IPS-NIHi7 (cell line): Measurements from ENCODE around the gene KHDRBS2.

ENCODE experiments used
- DNase-seq: peaks from one replicate; pipeline ENCODE4 v3.0.0; 2012; ENCODE audit warnings: mixed read lengths; ENCODE audit errors: extremely low spot score

Gene KHDRBS2

DNA sequence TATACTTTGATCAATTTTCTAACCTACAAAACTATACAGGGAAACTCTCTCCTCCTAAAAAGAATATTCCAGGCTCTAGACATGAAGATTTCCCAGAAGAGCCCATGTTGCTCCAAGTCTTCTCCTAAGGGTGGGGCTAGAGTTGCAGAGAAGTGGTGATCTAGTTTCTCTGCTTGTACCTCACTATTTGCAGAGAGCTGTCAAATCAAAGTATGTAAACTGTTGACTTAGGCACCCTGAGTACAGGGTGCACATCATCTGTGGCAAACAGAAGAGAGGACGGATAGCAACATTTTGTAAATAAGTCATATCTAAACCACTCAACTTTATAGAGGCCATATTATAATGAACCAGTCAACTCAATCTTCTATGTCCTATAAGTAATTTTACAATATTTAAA lies 250.1 kb downstream of the KHDRBS2 start:
- no peak for DNase-seq

DNA sequence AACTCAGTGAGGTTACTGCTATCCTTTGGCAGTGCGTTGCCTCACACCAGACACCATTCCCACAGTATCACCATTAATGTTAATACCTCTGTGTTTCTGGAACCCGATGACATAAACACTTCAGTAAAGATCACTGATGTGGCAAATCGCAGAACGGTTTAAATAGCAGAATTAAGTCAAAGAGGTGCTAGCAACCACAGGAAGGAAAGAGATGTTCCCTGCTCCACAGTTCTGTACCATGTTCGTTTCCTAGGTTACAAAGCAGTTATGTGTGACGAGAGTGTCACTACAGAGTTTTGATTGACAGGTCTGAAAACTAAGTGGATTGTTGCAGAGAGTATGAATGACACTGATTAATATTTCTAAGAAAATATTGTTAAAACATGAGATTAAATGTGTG lies 272.3 kb downstream of the KHDRBS2 start:
- no peak for DNase-seq

DNA sequence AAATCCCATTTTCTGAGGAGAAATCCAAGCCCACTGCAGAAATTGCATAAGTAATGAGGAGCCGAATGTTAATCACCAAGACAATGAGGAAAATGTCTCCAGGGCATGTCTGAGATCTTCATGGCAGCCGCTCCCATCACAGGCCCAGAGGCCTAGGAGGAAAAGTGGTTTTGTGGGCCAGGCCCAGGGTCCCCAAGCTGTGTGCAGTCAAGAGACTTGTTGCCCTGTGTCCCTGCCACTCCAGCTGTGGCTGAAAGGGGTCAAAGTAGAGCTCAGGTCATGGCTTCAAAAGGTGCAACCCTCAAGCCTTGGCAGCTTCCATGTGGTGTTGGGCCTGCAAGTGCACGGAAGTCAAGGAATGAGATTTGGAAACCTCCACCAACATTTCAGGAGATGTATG lies 276.6 kb downstream of the KHDRBS2 start:
- DNase-seq = no peak

DNA sequence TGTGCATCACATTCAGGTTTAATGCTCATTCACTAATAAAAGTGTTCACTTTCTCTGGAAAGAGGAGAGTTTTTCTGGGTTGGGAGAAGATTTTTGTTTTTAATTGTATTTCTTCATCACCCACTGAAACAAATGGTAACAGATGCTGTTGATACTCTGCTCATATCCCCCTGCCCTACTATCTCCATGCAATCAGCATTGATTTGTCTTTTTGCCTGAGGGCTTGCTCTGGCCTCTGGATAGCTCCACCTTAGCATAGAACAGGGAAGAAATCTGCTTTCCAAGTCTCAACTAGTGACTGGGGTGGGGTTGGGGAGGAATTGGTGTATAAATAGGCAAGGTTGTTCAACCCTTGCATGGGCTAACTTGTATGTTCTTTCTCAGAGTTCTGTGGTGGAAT lies 296.4 kb downstream of the KHDRBS2 start:
- DNase-seq = no peak

DNA sequence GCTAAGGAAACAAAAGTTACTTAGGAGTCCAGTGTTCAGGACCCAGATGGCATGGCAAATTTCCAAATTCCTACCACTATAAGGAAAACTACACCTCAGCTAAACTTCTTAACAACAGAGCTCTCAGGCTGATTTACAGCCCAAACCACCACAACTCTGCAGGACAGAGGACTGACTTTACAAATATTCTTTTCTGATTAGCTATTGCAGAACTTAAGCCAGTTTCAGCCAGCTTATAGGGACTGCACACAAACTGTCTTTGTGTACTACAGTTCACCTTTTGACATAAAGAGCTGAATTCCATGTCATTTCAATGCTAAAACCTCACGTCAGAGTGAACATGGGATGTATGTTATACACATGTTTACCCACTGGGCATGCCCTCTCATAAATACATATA lies 305.4 kb downstream of the KHDRBS2 start:
- no peak for DNase-seq

DNA sequence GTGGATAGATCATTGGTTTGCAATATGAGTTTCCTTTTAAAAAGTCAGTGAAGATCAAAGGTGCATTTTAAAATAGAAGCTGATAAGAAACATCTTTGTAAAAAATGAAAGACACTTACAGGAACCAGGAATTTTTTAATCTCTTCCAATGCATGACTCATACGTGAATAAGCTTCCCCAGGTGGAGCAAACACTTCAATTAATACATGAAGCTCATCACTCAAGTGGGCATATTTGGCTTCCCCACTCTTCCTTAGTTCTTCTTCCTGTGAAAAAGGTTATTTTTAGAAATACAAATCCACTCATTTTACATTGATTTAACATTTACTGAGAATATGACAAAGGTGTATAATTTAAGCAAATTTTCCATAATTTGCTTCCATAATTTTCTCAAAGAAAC lies 308.1 kb downstream of the KHDRBS2 start:
- DNase-seq = no peak

DNA sequence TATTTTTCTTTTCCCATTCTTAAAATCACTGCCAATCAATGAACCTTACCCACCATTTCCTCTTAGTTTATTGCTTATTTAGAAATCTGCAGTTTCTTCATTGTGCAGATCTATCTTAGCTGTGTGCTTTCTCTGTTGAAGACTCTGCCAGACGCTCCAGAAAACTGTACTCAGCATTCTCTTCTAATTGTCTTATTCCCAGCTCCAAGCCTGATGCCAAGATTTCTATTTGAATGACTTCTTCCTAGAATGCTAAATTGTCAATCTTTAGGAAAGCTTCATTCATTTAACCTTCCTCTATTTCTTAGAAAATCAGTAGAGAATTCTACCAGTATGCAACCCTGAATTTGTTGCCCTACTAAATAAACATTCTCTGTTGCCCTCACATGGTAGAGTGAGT lies 308.9 kb downstream of the KHDRBS2 start:
- DNase-seq = no peak

DNA sequence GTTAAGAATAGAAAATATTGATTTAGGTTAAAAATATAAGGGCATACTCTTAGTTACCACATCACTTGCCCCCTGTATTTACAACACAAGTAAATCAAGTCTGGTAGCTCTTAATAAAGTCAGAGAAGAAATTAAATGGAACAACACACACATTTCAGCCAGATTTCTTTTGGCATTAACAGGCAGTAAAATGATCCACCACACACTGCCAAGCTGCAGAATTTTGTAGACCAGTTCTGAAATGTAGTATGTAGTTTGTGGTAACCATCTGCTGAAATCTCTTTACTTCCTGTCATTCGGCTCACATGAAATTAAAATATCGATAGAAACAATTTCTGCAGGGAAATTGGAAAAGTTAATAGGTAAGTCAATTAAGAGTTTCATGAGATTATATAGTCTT lies 326.8 kb downstream of the KHDRBS2 start:
- no peak for DNase-seq

DNA sequence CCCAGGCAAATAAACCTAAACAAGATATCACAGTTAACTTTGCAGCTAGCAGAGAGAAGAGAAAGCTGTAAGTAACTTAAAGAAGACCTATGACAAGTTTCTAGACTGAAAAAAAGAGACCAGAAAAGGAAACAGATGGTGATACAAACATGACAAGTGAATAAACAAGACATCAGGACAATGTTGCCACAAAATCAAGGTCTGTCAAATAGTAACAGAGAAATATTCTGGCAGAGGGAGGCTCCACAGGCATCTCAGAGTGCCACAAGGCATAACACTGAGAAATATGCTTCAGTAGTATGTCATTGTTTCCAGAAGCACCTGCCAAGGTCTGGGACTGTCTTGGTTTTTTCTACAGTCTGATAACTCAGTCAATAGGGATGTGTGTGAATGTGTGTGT lies 332.2 kb downstream of the KHDRBS2 start:
- no peak for DNase-seq

DNA sequence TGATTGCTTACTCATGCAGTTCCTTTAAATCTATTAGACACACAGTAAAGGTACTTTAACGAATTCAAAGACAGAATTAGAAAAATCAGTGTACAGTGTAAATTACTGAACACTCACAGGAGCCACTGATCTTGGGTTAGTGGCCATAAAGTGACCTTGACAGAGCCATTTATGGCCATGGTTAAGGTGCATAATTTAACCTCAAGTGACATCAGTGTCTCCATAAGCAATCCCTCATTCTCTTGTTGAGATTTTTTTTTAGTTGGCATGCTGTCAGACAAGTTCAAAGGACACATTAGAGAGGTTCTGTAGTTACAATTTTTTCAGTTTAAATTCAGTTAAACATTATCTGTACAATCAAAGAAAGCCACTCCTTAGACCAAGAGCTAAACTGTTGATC lies 334.4 kb downstream of the KHDRBS2 start:
- DNase-seq = no peak

DNA sequence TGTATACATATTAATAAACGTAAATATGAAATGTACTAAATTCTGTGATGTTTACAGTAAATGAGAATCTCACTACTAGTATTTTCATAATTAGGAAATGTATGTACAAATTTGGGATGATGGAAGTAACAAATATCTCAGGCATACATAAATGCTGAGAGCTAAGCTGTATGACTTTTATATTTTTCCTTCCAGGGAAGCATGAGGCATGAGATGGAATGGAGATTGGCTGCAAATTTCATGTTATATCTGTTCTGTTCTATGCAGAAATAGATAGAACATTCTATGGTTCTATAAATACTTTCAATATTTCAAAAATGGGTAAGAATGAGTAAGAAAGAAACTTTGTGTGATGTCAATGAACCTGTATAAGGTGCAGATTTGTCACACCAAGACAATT lies 335.2 kb downstream of the KHDRBS2 start:
- DNase-seq = no peak

DNA sequence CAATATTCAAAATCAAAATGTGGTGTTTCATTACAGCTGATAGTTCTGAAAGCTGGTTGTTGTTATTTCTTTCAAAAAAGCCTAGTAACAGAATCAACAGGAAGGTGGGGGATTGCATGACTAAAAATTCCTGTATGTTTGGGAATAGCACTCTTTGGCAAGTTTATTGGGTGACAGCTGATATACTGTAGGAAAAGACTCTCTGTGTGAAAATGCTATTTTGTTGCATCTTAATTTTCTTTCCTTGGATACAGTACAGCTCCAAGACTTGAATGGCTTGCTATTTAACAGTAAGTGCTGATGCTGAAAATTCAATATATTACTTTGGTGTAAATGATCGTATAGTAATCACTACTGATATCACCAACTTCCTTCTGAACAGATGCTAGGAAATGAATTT lies 336.1 kb downstream of the KHDRBS2 start:
- no peak for DNase-seq

DNA sequence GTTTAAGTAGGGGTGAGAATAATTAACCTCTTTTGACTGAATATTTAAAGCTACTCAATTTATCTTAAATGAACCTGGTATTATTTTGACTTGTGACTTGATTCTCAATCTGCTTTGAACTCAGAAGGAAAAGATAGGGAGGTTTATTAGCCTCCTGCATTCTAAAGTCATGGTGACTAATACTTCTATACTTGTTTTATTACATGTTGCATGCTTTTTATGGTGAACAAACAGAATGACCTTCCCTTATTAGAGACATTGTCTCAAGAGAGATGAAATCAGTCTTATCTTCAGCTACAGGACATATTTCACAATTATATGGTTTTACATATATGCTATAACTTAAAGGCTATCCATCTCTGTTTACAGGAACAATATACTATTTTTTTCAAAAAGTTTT lies 336.9 kb downstream of the KHDRBS2 start:
- DNase-seq = no peak

DNA sequence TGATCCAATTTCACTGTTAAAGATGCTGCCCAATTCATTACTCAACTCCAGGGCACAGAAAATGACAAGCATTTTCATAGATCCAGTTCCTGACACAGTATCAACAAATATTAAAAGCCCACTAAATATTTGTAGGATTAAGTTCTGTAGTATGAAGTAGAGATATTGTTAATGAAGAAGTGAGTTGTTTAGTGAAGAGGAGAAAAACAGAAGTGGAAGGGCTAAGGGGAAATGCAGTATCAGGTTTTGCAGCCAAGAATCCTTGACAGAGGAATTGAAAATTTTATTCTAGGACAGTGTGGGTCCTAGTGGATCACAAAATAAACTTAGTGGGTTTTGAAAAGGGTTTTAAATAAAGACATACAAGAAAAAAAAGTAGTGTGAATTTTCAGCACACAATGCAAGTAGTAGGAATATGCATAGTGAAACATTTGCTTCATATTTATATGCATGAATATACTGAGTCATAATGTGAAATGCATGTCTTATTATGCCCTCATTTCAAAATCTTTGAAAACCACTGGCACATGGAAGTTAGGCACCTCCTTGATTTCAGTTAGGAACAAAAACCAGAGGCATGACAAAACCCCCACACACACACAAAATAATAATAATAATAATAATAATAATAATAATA lies 338.6 kb downstream of the KHDRBS2 start:
- no peak for DNase-seq

DNA sequence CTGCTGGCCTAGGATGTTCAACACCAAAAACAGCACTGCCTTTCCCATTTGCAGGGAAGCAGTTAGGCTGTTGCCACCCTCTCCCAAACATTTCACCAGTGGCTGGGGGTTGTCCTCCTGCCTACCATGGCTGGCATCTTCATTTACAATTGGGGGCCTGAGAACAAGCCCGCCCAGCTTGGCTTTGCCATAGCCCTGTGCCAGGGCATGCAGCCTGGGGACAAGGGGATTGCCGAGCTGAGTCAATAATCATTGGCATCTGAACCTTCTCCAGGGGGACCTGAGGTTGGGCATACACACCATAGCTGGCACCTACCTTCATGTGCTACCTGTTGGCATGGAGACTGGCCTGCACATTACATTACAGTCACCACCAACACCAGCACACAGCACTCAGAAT lies 345.1 kb downstream of the KHDRBS2 start:
- no peak for DNase-seq

DNA sequence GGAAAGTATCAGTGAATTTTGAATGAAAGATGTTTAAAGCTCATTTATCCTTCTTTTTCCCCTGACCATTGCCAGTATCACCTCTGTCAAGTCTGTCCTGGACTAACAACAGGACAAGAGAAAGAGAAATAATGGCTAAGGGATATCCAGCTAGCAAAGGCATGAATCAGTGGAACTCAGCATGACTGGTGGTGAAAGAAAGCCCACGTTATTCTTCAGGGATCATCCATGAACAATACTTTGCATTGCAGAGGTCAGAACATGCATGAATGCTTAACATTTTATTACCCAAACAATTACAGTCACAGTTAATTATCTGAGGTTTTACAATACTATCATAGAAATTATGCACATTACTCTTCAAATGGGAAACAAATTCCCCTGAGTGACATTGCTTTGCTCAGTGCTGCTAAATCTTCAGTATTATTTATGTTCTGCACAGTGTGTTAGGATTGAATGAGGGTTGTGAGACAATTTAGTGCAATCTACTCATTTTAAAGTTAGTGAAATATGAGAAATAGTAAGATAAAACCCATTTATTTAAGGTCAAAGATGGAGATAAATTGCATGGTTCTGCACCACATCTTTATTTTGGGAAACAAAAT lies 350.7 kb downstream of the KHDRBS2 start:
- DNase-seq = no peak

DNA sequence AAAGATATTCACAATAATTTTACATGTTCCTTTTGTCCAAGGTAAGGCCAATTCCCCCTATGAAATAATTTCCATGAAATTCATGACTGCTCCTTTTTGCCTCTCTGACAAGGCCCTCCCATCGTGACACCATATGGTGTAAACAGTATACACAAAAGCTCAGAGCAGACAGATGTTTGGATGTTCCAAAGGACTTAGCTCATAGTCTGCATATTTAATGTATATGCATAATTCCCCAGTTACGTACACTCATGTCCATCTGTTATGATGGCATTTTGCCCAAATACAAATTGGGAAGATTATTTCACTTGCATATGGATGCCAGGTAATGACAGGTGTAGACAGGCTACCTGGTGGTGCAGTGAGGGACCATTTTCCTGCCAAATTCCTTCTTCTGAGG lies 376.5 kb downstream of the KHDRBS2 start:
- no peak for DNase-seq

DNA sequence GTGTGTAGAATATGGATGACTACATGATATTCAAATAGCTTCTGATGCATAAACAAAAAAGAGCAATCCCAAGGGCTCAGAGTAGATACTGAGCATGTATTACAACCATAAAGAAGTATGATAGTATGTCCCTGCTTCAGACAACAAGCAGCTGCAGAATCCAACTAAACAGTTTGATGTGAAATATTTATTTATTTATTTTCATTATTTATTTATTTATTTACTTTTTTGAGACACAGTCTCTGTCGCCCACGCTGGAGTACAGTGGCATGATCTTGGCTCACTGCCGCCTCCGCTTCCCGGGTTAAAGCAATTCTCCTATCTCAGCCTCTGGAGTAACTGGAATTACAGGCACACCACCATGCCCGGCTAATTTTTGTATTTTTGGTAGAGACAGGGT lies 384.3 kb downstream of the KHDRBS2 start:
- DNase-seq = no peak

DNA sequence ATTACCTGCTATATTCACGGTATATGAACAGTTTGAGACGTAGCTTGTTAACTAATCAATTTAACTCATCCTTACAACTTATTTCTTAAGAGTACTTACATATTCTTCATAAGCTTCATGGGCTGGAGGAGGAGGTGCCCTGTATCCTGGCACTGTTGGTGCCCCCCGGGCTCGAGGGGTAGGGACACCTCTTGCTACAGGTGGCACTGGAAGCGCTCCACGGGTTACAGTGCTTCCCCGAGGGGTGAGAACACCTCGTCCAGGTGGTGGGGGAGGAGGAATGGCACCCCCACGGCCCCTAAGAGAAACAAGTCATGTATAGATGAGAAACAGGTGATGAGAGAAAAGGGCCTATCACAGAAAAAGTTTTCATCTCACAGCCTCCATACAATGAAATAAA lies 391.5 kb downstream of the KHDRBS2 start:
- DNase-seq = no peak

DNA sequence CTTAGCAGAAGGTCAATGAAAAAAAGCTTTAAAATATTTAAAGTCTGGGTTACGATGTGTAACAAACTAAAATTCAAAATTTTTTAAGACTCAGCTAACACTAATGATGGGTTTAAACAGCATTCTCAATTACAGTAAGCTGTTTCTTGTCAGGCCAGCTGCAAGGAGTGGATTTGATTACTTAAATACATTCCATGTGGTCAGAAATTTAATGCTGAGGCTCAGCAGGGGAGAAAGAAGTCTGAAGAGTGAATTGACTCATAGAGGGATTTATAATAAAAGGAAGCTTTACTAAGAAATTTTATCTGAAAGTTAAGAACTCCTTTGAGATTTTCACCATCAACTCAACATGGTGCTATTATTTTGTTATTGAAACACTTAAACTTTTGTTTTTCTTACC lies 398.6 kb downstream of the KHDRBS2 start:
- no peak for DNase-seq

DNA sequence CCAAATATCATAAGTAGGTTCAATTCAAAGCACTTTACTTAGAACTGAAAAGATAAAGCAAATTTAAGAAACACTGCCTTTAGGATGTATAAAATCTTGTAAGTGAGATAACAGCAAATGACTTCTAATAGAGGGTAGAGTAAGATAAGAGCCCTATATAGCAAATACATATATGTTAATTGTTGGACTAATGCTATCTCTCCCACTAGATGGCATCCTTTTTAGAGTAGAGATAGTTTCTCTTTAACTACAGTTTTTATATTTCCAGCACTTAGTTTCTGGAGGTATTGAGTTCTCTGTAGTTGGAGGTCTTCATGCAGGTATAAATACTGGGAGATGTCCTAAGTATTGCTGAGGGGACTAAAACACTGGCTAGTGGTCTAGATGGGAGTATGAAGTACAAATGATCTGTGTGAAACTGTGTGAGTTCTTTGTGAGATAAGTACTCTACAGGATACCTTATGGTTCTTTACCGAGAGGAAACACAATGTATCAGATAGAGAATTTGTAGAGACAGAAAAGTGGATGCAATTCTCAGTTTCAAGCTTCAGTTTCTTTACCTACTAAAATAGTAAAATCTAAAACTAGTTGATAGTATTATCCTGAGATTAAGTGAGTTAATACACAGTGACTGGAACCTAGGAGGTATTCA lies 399.3 kb downstream of the KHDRBS2 start:
- DNase-seq = no peak

DNA sequence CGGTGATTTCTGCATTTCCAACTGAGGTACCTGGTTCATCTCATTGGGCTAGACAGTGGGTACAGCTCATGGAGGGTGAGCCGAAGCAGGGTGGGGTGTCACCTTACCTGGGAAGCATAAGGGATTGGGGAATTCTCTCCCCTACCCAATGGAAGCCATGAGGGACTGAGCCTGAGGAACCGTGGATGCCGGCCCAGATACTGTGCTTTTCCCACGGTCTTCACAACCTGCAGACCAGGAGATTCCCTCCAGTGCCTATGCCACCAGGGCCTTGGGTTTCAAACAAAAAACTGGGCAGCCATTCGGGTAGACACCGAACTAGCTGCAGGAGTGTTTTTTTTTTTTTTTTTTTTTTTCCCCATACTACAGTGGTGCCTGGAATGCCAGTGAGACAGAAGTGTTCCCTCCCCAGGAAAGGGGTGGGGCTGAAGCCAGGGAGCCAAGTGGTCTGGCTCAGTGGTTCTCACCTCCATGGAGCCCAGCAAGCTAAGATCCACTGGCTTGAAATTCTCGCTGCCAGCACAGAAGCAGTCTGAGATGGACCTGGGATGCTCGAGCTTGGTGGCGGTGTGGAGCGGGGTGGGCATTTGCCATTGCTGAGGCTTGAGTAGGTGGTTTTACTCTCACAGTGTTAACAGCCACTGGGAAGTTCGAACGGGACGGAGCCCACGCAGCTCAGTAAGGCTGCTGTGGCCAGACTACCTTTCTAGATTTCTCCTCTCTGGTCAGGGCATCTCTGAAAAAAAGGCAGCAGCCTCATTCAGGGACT lies 416.2 kb downstream of the KHDRBS2 start:
- DNase-seq = no peak
